GM12865 (cell line): Measurements from ENCODE around the gene MLEC.

Experiments
- DNase-seq: peaks from one replicate; pipeline ENCODE4 v3.0.0; 2010; ENCODE audit warnings: low read depth
- H3K4me3 ChIP-seq: 2 replicates; pipeline ENCODE4 v1.5.1; 2011; ENCODE audit warnings: mild to moderate bottlenecking, low read depth, low read length, control low read depth
- CTCF ChIP-seq: IDR thresholded peaks from 2 replicates; pipeline ENCODE4 v1.5.1; 2011; ENCODE audit warnings: low read length, control low read depth, low read depth, inconsistent platforms; ENCODE audit not compliant: insufficient read depth; ENCODE audit errors: missing control alignments

The MLEC gene

DNA sequence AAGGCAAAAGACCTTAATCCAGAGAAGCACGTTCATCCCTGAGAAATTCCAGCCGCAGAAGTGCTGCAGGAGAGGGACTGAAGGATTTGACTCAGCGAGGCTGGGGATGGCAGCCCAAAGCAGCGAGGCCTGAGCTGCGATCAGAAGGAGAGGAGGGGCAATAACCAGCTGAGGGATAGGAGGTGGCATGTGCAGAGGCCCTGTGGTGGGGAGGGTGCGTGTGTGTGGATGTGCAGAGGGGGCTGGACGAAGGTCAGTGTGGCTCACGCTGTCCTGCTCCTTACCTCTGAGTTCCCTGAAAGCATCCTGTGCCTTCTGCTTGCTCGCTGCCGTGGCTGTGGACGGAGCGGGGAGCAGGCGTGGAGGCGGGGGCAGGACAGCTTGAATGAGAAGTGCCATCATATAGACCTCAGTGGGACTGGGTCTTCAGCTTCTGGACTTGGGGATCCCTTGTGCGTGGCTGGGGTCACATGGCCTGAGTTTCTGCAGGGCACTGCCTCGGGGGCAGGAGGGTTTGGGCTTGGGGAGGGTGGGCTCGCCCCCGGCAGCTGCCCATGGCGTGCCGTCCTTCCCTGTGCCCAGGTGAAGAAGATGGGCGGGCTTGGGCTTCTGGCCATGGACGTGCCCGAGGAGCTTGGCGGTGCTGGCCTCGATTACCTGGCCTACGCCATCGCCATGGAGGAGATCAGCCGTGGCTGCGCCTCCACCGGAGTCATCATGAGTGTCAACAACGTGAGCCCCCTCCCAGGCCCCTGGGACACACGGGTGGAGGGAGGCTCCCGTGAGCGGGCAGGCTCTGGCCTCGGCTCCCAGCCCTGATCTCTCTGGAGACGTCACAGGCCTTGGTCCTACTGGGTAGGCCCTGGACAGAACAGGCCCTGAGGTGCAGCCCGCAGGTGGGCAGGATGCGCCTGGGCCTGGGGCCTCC is 49.7 kb downstream of the MLEC start:
- no peak for TF ChIP-seq CTCF
- DNase-seq = no peak

DNA sequence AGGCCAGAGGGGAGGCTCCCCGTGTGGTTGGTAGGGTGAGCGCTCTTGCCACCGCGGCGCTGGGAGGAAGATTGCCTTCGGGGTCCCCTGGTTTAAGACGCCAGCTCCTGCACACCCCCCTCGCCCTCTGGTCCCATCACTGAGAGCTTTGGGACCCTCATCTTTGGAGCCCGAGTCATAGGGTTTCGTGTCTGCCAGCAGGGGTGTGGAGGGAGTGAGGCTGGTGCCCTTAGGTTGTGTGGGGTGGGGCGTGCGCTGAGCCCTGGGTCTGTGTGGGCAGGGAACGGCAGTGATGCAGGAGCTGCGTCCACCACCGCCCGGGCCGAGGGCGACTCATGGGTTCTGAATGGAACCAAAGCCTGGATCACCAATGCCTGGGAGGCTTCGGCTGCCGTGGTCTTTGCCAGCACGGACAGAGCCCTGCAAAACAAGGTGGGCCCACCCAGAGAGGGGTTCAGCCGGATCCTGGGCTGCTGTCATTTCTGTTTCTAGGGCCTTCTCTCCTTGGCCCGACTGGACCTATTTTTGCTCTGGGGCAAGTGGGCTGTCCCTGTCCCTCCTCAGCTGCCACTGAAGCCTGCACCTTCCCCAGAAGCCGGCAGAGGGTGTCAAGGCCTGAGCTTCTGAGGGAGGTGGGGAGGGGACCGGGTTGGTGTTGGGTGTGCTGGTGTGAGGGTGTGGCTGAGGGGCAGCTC is 50.8 kb downstream of the MLEC start:
- TF ChIP-seq CTCF = peak; percentile 25
- H3K4me3 ChIP-seq = no peak overlapping the region
- peak; percentile 40 for DNase-seq

More for the DNA sequence above, 49.7 kb downstream of the MLEC start:
- H3K4me3 ChIP-seq = no peak overlapping the region

DNA sequence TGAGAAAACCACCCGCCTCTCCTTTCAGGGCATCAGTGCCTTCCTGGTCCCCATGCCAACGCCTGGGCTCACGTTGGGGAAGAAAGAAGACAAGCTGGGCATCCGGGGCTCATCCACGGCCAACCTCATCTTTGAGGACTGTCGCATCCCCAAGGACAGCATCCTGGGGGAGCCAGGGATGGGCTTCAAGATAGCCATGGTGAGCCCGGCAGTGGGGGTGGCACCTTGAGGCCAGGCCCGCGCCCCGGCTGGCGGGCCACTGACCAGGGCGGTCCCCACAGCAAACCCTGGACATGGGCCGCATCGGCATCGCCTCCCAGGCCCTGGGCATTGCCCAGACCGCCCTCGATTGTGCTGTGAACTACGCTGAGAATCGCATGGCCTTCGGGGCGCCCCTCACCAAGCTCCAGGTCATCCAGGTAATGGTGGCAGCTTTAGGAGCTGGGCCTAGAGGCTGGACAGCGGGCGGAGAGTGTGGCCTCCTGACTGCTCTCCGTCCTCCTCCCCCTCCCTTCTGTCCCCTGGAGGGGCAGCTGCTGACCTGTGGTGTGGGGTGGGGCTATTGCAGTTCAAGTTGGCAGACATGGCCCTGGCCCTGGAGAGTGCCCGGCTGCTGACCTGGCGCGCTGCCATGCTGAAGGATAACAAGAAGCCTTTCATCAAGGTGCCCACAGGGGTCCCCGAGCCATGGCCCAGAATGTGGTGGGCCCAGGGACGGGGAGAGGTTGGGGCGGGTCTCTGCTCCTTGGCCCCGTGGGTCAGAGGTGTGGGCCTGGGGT is 51.5 kb downstream of the MLEC start:
- DNase-seq = no peak
- TF ChIP-seq CTCF = no peak
- H3K4me3 ChIP-seq = no peak overlapping the region

DNA sequence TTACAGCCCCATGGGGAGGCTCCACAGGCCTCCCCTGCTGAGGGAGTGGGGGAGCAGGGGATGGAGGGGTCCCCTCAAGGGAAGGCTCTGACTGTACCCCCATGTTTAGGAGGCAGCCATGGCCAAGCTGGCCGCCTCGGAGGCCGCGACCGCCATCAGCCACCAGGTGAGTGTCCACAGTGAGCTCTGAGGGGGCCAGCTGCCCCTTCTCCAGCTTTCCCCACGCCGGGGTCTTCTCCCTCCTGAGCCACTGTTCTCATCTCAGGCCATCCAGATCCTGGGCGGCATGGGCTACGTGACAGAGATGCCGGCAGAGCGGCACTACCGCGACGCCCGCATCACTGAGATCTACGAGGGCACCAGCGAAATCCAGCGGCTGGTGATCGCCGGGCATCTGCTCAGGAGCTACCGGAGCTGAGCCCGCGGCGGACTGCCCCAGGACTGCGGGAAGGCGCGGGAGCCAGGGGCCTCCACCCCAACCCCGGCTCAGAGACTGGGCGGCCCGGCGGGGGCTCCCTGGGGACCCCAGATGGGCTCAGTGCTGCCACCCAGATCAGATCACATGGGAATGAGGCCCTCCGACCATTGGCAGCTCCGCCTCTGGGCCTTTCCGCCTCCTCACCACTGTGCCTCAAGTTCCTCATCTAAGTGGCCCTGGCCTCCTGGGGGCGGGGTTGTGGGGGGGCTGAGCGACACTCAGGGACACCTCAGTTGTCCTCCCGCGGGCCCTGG is 52.2 kb downstream of the MLEC start:
- TF ChIP-seq CTCF = no peak
- no peak overlapping the region for H3K4me3 ChIP-seq
- no peak for DNase-seq

DNA sequence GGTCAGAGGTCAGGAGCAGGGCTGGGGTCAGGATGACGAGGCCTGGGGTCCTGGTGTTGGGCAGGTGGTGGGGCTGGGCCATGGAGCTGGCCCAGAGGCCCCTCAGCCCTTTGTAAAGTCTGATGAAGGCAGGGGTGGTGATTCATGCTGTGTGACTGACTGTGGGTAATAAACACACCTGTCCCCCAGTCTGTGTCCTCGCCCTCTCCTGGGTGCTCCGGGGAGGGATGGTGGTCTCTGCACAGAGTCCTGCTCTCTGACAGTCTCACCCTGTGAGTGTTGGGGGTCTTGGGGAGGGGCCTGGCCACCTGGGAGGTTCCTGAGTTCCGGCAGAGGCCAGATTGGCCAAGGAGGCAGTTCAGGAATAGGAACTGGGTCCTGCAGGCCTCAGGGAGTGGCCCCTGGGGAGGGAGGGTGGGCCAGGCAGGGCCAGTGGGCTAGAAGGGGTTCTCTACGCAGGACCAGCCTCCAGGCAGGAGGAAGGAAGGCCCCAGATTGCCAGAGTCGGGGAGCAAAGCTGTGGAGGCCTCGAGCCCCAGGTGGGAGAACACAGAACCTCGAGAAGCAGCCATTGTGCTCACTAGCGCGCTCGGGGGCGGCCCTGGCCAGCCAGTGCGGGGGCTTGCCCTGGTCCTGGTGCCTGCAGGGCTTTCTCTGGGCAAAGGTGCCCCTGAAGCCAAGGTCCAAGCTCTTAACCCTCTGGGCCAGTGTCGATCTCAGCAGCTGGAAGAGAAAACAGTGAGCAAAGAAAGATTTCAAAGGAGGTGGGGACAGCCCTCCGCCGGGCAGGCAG is 53.1 kb downstream of the MLEC start:
- H3K4me3 ChIP-seq = no peak overlapping the region
- no peak for TF ChIP-seq CTCF
- no peak for DNase-seq

- no peak for DNase-seq
- no peak for TF ChIP-seq CTCF
- H3K4me3 ChIP-seq = no peak overlapping the region
Observed at GRCh38 chr12:120740871-120741270, 53.9 kb downstream of the MLEC start.
